ENCODE measurements around the gene ITPR1.

The ITPR1 gene

DNA sequence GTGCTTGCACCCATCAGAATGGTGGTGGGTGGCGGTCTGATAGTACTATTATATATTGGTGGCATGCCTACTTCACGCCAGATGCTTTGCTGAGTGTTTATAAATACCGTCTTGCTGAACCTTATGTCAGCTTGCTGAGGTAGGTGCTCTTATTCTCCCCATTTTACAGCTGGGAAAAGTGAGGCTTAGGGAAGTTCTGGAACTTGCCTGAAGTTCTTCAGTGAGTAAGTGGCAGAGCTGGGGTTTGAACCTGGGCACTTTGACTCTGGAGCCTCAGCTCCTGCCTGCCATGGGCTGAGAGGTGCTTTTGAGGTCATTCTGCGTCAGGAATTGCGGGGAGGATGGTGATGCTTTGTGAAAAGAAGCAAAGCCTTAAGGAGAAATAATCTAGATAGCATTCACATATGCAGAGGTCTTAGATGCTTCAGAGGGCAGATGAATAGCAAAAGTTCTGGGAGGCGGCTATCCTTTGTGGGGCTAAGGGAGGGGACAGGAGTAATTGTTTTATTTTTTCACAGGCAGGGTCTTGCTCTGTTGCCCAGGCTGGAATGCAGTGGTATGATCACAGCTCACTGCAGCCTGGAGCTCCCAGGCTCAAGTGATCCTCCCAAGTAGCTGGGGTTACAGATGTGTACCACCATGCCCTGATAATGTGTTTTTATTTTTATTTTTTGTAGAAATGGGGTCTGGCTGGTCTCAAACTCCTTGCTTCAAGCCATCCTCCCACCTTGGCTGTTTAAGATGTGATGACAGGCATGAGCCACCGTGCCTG is 18.5 kb downstream of the ITPR1 start:
- DNase-seq, result no peak

DNA sequence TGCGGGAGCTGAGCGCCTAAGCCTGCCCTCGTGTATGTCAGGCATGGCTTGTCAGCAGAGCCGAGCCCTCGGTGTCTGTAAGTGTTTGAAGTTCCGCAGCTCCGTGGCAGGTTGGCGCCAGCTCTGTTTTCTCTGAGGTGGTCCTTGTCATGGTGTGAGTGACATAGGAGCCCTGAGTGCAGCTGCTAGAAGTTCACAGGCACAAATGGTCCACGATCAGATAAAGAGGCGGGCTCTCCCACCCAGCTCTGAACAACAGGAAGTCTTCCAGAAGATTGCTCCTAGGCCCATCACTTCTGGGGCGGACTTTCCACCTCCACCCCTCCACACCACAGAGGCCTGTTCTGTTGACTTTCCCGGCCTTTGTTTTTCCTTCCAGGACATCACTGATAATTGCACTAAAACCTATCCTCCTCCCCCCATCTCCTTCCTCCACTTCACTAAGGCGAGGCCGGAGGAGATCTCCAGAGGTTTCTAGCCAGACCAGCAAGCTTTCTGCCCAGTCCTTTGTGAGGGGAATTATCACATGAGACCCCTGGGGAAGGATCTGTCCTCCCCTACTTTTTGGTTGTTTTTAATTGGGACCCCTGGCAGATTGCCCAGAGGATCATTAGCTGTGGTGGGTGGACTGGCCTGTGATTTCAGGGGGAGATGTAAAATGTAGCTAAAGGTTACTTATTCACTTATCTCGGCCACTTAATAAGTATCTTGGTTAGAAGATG is 19.9 kb downstream of the ITPR1 start:
- peak; percentile 87 for DNase-seq

DNA sequence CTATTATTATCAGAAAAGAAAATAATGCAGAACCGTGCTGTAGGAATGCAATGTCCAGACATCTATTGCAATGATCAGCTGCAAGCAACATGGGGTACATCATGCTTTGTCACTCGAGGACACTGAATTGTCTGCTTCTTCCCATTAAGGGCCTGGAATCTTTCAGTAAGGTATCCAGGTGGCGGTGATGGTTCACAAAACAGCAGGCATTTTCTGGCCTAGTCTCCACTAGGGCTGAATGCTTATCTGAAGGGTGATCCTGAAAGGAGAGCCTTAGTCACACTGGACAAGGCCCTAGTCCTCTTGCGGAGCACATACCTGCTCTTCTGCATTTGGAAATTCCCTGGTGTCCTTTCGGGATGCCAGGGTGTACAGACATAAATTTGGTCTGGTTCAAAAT is 21.2 kb downstream of the ITPR1 start:
- DNase-seq, result no peak

DNA sequence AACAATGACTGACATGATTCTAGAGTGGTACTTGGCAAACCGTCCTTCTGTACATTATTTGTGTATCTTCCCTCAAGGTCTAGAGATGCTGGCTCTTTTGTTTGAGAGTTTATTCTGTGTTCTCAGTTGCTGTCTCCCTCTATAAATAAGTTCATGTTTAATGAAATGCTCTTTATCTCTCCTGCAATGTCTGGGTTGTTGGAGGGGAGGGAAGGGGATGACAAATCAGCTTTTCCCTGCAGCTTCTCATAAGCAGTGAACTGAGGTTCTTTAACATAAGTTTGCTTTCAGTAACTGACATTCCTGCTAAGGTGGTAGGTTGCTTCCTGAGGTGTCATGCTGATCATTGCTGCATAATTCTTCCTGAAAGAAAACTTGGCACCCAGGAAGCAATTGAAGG is 21.8 kb downstream of the ITPR1 start:
- DNase-seq, result no peak

DNA sequence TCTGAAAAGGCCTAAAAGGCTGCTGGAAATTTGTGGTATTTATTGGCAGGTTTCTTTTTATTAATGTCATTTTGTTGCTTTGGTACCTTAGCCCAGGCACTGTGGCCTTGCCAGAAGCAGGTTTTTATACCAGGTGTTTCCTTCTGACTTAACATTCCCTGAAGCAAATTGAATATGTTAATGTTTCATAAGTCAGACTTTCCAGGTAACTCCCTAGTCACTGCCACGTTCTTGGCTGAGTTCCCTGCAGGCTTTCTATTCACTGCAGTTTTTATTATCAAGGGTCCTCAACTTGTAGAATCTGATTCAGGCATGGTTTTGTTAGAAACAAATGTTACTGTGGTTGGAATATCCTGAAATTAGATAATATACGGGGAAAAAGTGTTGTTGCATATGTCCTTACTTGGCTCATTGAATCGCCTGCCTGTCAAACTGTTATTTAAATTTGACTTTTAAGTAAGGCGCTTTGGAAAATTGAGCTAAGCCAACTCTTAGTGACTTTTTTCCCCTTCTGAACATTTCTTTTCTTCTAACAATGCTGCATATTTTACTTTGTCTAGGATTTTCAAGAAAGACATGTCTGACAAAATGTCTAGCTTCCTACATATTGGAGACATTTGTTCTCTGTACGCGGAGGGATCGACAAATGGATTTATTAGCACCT is 22.9 kb downstream of the ITPR1 start:
- peak; percentile 76 for DNase-seq

DNA sequence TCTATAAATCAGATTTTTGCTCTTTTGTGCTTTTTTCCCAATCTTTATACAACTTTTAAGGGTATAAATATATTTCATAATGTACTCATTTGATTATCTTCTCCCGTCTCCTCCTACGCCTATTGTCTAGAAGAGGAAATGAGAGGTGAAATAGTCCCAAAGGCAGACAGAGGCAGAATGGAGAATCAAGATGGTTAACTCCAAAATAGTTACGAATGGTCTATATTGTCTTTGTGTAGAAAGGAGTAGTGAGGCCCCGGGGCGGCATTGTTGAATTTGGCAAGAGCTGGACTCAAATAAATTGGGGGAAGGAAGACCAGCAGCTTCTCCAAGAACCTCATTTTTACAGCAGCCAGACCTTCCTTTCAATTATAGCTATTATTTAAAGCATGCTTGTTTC is 23.9 kb downstream of the ITPR1 start:
- DNase-seq, result no peak

DNA sequence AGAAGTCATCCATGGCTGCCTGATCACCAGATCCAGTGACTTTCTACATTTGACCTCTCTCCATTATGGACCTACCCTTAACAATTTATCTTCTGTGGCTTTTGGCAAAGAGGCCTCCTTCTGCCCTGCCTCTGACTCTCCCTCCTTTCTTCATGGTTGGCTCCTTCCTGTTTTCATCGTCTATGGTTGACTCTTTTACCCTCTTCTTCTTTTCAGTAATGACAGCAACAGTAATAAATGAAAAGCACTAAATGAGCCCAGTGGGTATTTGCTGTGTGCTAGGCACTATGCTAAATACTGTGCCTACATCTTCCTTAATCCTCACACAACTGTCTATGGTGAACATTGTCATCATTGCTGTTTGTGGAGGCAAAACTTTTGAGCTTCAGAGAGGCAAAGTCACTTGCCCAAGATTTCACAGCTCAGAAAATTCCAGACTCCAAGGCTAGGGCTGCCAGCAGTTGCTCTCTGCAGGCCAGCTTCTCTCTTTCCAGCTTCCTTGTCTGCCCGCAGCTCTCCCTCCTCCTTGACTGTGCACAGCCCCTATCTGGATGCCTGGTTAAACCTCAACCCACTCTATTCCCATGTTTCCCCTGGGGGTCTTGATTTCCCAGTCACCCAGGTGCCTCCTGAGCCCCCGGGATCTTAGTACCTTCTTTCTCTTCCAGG is 24.6 kb downstream of the ITPR1 start:
- DNase-seq, result no peak

DNA sequence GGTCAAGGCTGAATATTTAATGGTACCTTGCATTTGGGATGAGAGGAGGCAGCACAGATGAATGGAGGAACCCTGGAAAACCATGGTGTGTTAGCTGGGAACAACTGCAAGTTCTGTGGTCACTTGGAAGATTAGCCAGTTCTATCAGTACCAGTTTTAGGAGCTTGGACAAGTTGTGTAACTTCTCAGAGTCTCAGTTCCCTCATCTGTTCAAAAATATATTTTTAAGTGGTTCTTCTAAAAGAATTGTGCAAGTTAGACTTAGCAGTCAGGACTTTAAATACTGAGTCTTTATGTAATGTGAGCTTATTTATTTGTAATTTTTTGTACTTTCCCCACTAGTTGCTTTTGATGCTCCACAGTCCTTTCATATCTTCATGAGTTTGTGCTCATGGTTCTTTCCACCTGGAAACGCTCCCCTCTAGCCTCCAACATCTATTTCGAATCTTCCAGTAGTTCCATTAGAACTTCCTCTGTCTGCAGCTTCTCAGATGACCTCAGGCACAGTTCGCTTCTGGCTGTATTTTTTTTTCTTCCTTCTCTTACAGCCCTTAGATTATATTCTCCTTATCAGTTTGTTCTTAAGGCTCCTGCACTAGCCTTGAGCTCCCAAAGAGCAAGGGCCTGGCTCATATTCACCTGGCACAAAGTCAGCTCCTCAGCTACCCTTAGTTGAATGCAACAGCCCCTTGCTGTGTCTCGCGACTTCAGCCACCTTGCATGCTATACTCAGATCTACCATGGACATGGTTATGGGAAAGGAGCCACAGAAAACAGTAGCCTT is 27.1 kb downstream of the ITPR1 start:
- DNase-seq, result no peak

DNA sequence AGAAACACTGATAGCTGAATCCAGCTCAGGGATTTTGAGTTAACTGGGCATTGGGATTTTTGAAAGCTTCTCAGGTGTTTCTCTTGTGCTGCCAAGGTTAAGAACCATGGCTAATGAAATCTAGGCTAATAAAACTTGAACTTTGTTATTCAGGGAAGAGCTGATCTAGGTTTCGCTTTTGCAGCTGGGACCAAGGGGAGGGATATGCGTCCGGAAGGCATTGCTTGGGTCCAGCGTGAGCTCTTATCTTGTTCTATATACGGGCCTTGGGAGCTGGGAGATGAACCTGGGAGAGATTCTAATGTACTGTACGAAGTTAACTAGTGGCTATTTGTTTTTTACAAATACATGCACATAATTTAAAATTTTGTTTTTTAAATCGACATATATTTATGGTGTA is 29.8 kb downstream of the ITPR1 start:
- peak; percentile 40 for DNase-seq

DNA sequence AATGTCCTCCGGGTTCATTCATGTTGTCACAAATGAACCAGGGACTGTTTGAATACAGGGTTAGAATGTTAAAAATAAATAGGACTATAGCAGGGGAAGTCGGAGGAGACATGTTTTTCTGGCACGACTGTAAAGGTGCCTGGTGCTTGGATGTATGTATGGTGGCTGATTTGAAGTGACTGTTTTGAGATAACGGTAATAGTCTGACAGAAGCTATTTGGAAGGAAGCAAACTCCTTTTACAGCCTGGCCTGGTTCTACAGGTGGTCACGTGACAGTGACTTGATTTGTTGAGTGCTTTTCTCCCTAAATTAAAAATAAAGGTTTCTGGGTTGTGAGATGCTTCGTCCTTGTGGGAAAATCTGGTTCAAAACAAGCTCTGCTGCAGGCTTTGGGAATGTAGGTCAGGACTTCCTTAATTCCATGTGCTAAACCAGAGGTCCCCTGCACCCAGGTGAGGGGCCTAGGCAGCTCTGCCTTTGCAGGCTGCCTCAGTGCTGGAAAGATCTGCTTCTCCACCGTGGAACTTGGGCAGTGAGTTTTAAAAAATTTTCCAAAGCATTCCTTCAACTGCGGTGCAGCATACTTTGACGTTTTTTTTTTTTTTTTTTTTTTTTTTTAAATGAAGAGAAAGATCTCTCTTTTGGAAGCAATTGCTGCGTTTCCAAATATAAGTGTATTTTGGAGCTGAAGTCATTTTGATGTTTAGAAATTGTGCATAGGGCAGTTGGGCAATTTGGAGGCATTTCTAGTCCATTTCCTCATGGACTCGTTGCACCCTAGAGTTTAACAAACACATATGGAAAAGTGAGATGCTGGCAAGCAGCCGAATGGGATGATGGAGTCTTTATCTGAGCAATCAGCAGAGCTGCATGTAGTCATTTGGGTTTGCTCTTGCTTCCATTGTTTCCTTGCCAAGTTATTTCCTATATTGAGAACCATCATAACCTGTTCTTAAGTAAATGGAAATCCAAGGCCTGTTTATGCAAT is 30.9 kb downstream of the ITPR1 start:
- DNase-seq, result peak; percentile 46

DNA sequence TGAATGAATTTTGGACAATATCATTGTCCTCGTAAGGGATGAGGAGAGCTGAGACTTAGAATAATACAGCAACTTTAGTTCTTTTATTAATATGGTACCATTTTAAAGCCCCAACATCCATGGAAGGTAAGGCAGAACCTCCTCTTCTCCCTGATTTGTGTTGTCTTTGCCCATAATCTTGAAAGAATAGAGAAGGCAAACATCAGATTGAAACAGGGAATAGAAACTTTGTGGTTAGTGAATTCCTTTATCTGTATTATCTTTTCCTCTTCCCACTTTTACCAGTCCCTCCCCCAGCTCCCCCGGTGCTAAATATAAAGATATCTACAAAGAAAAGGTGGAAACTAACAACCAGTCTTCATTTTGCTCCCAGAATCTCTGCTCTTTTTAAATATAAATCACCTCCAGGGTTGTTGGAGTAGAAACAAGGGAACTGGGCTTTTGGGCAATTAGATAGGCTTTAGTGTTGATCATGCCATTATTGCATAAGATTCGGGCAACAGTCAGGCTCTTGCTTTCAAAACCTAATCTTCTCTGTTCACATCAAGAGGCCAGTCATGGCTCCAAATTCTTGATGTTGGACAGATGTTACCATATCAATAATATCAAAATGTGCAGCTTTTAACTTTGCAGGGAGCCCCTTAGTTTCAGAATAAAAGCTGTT is 32.5 kb downstream of the ITPR1 start:
- no peak for DNase-seq

DNA sequence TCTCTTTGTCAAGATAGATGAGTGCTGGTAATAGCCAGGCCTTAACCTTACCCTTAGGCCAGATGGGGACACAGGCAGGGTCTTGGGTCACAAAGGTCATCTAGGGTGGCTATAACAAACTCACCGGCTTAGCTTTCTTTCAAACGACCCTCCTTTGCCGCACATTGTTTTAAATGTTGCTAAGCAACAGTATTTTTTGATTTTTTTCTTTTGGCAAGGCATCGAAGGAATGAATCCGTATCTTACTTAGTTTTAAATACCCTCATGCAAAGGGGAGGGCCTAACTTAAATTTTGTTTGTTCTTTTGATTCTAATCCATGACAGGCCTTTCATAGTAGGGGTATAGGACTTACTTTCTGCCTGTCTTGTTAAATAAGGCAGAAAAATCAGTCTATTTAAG is 35.2 kb downstream of the ITPR1 start:
- no peak for DNase-seq

DNA sequence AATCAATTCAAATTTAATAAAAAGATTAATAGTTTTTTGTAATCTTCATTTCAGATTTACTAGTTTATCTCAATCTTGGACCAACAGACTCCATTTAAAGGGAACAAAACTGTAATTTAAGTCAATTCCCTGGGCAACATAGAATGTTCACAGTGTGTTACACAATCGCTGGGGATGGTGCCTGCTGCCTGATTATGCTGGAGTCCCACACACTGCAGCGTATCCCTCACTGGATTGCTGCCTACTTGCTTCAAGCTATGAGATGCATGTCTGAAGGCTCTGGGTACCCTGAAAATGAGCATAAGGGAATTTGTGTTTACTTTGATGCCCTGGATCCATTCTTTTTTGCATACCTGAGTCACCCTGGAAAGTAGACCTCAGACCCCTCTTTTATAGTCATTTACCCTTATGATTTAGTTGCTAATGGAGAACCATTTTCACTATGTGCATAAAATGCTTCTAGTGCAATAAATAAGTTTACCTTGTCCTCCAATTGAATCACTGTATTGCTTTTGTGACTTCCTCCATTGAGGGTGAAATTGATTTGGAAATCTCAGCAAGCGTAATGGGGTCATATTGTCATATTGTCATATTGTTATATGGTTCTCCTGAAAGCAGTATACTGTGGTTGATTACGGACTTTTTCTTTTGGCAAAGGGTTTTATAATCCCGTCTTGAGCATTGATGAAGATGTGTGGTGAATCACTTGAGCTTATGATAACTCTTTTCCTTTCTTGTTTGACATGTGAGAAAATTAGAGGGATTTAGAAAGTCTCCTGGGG is 35.9 kb downstream of the ITPR1 start:
- peak; percentile 71 for DNase-seq

DNA sequence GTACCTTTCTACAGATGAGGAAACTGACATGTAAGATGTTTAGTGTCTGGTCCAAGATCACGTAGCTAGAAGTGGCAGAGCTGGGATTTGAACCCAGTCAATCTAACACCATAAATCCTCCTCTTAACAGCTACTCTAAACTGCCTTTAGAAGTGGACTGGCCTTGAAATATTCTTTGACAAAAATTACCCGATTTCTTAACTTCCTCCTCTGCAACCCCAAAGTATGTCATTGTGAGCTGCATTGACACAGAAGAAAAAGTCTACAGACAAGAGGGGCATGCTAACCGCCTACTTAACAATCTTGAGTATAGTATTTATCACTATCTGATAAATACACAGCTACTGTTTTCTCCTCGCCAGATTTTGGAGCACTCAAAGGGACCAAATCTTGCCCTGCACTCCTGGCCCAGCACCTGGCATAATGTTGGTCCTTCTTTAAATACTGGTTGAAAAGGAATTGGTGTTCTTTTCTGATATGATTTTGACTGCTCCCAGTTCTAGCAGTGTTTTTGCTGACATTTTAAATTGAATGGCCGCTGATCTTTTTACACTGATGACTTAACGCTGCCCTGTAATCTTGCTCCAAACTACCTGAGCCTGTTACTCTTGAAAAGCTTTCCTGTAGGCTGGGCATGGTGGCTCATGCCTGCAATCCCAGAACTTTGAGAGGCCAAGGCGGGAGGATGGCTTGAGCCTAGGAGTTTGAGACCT is 36.9 kb downstream of the ITPR1 start:
- no peak for DNase-seq

DNA sequence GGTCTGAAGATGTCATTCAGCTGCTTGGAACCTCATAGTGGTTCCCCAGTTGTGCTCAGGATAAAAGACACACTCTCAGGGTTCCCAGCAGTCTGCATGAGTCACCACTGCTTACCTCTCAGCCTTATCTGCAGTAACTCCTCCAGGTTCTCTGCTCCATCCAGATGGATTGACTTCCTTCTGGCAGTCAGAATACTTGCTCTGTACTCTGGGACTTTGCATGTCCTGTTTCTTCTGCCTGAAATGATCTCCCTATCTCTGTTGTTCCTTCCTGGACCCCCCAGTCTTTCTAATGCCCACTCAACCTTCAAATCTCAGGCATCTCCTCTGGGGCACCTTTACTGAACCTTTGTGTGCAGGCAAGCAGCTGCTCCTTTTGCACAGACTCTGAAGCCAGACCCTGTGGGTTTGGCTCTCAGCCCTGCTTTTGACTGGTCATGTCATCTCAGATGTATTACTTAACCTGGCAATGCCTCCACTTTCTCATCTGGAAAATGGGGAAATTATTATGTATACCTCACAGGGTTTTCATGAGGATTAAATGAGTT is 38.4 kb downstream of the ITPR1 start:
- no peak for DNase-seq

DNA sequence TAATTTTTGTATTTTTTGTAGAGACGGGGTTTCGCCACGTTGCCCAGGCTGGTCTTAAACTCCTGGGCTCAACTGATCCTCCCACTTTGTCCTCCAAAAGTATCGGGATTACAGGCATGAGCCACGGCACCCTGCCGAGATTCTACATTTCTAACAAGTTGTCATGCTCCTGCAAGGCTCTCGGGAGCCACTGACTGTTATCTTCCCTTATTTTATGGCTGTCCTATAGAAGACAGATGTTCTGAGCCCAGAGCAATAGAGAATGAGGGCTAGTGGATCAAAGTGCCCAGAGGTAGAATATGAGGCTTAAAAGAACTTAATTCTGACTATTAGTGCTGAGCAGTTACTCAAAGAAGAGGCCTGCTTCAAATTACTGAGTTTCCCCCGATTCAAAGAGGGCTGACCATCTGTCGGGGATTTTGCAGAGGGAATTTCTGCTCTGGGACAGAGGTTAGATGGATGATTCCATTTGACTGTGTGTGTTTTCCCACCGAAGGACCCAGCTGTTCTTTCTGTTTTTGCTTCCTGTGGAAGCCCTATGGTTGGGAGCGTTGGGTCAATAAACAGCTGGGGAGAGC is 39.5 kb downstream of the ITPR1 start:
- no peak for DNase-seq

DNA sequence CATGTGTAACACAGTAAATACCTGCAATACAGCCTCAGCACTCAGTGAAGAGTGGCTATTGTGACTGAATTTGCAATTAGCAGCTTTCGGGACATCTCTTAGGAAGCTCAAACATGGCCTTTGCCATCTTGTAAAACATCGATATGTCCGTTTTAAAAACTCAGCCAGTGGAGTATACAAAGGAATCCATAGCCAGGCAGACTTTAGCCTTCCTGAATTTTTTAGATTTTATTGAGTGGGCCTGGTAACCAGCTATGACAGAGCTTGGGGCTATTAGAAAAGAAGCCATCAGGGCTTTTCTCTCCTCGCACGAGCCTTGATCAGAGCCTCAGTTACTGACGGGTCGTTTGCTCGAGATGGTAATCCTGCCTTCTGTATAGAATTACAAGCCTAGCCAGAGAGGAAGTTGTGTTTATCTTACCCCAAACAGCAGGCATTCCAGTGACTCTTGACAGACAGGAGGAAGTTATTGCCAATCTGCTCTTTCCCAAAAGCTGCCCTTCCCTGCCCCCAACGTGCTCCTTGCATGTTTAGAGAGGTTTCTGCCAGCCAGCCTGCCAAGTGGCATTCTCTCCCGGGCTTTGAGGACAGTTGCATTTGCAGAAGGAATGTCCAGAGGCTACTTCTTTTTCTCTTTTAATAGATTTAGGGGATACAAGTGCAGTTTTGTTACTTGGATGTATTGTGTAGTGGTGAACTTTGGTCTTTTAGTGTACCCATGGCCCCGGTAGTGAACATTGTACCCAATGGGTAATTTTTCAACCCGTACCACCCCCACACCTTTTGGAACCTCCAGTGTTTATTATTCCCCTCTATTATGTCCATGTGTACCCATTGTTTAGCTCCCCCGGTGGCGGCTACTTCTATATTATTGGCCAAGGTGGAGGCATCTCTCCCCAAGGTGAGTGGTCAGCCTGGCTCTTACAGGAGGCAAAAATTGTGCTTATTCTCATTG is 40.6 kb downstream of the ITPR1 start:
- no peak for DNase-seq

Data from DMS79 treated with DMSO at 0.1 percent for 48 hours (cell line).